Muscle layer of colon (tissue), 2 donors: Measurements from ENCODE around the gene PPWD1.
"Not testable (repeated sequence)": the region's sequence is repeated elsewhere in the genome, so short reads cannot be mapped to it uniquely, and the experiment has no call there.

ENCODE experiments used
- H3K27ac ChIP-seq: one replicate; pipeline ENCODE4 v1.7.0; 2013; ENCODE audit warnings: low read depth, mild to moderate bottlenecking, low read length, moderate library complexity
- H3K27me3 ChIP-seq, 2 donors: one replicate each; pipeline ENCODE4 v1.7.0; 2013; ENCODE audit warnings: low read length in 2 of 2, mild to moderate bottlenecking in 2 of 2; ENCODE audit not compliant: insufficient read depth in 2 of 2, control insufficient read depth in 1 of 2
- H3K36me3 ChIP-seq: one replicate; pipeline ENCODE4 v1.7.0; 2013; ENCODE audit warnings: mild to moderate bottlenecking, low read length; ENCODE audit not compliant: insufficient read depth
- H3K4me1 ChIP-seq: one replicate; pipeline ENCODE4 v1.7.0; 2013; ENCODE audit warnings: mild to moderate bottlenecking, low read length; ENCODE audit not compliant: insufficient read depth
- H3K4me3 ChIP-seq, 2 donors: one replicate each; pipeline ENCODE4 v1.7.0; 2013; ENCODE audit warnings: low read length in 2 of 2, low read depth in 1 of 2, mild to moderate bottlenecking in 1 of 2, moderate library complexity in 1 of 2
- H3K9ac ChIP-seq: one replicate; pipeline ENCODE4 v1.7.0; 2013; ENCODE audit warnings: low read length
- H3K9me3 ChIP-seq: one replicate; pipeline ENCODE4 v1.7.0; 2013; ENCODE audit warnings: mild to moderate bottlenecking, low read length
- donor health status: abdominal sarcoma.
- donor health status: Adenocarcinoma of cecum.

PPWD1 gene

DNA sequence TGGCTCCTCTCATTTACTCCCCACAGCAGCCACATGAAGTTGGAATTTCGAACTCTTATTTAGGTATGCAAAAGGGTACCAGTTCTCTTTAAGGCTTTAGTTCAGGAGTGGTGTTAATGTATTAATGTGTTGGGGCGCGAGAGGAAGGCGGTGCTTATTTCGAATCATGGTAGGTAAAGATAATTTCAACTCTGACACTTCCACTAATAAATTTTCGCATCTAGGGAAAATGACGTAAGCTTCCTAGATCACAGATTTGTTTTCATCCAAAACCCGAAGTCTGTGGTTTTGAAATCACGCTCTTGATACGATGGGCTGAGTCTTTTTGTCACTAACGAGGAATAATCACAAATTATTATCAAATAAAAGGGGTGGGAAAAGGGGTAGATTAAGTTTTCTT lies 681 bp downstream of the PPWD1 start:
- H3K4me3 ChIP-seq, result peak overlapping the region; percentile 72 to 95
- no peaks in the 10 kb centered on the region for H3K27me3 ChIP-seq
- peak overlapping the region; percentile 62 for H3K27ac ChIP-seq
- H3K9me3 ChIP-seq, result no peaks in the 10 kb centered on the region
- H3K9ac ChIP-seq, result peak overlapping the region; percentile 89
- peaks cover 16% of the 10 kb centered on the region for H3K4me1 ChIP-seq
- no peaks in the 10 kb centered on the region for H3K36me3 ChIP-seq

DNA sequence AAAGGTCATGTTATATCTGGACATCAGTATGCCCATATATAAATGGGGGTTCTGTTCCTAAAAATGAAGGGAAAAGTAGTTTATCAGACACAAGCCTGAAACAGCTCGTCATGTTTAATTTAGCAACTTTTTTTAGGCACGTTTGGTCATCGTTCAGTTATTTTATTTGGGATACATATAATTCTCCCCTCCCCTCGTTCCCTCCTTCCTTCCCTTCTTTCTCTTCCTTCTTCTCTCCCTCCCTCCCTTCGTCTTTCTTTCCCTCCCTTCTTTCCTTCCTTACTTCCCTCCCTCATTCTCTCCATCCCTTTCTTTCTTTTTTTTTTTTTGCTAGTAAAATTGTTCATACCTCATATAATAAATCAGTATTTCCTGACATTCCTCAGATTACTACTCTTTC lies 3.4 kb downstream of the PPWD1 start:
- no peaks in the 10 kb centered on the region for H3K9me3 ChIP-seq
- H3K27me3 ChIP-seq, result no peaks in the 10 kb centered on the region
- H3K9ac ChIP-seq, result no peak overlapping the region
- peaks cover 1% of the 10 kb centered on the region for H3K36me3 ChIP-seq
- H3K4me1 ChIP-seq, result peaks cover 16% of the 10 kb centered on the region
- no peak overlapping the region for H3K4me3 ChIP-seq
- H3K27ac ChIP-seq, result no peak overlapping the region

DNA sequence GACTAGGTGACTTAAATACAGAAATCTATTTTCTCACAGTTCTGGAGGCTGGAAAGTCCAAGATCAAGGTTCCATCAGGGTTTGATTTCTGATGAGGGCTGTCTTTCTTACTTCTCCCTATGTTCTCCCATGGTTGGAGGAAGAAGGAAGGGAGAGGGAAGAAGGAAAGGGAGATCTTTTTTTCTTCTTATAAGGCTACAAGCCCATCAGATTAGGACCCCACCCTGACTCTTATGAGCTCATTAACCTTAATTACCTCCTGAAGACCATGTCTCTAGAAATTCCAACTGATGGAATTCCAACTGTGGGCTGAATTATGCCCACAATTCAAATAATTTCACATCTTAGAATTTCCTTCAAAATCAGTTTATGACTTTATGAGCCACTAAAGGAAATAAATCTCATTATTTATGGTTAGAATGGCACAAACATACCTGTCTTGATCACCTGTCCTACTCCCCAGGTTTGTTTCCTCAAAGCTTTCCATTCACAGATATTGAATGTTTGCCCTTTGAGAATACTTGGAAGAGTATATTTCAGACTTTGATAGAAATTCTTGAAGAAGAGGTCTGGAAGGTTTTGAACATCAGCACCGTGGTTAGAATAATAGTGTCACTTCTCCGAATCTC lies 7.6 kb downstream of the PPWD1 start:
- H3K36me3 ChIP-seq, result peaks cover 16% of the 10 kb centered on the region

DNA sequence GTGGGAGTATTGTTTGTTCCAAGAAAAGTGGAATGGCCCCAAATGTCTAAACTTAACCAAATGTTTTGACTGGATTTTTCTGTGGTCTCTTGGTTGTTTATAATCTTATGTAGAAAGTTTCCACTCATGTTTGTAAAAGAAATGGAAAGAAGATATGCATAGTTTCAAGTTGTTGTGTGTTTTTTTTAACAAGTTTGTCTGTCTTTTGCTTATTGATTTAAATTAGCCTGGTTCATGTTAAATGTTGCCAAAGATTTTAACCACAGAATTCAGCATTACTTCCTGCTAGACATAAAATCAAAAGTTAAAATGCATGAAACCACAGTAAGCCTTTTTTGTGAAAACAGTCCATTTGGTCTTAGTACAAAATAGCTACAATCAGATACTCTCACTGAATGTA lies 14.0 kb downstream of the PPWD1 start:
- no peak overlapping the region for H3K27ac ChIP-seq
- H3K36me3 ChIP-seq, result peaks cover 30% of the 10 kb centered on the region
- no peak overlapping the region for H3K4me3 ChIP-seq
- no peaks in the 10 kb centered on the region for H3K4me1 ChIP-seq
- no peak overlapping the region for H3K9ac ChIP-seq
- no peaks in the 10 kb centered on the region for H3K9me3 ChIP-seq
- no peaks in the 10 kb centered on the region for H3K27me3 ChIP-seq

More for the DNA sequence above, 7.6 kb downstream of the PPWD1 start:
- Histone ChIP-seq H3K27ac (no peak overlapping the region), H3K4me1 (peaks cover 5% of the 10 kb centered on the region), H3K4me3 (no peak overlapping the region), H3K9ac (no peak overlapping the region), H3K9me3 (no peaks in the 10 kb centered on the region), H3K27me3 (no peaks in the 10 kb centered on the region)

DNA sequence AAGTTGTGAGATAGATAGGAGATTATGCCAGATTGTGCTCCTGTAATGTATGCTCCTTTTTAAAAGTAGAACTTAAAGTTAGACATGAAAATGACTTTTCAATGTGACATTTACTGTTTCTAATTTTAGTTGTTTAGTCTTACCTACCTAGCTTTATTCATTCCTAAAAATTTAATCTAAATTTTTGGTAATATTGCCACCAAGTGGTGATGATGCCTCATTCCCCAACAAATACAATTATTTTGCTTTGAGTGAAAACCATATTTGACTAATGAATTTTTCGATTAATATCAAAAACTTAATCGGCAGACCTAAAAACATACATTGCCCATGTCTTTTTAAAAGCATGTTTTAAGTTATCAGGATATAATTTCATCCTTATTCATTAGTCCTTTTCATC lies 25.6 kb downstream of the PPWD1 start:
- Histone ChIP-seq H3K9ac (no peak overlapping the region), H3K9me3 (no peaks in the 10 kb centered on the region), H3K27ac (no peak overlapping the region), H3K4me3 (no peak overlapping the region), H3K36me3 (peaks cover 45% of the 10 kb centered on the region), H3K27me3 (no peaks in the 10 kb centered on the region), H3K4me1 (no peaks in the 10 kb centered on the region)

DNA sequence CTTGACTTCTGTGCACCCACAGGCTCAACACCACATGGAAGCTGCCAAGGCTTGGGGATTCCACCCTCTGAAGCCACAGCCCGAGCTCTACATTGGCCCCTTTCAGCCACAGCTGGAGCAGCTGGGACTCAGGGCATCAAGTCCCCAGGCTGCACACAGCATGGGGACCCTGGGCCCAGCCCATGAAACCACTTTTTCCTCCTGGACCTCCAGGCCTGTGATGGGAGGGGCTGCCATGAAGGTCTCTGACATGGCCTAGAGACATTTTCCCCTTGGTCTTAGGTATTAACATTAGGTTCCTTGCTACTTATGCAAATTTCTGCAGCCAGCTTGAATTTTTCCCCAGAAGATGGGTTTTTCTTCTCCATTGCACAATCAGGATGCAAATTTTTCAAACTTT lies 38.7 kb downstream of the PPWD1 start:
- peaks cover 34% of the 10 kb centered on the region for H3K36me3 ChIP-seq
- not testable (repeated sequence) for H3K27ac ChIP-seq, H3K27me3 ChIP-seq, H3K9me3 ChIP-seq, H3K4me1 ChIP-seq, H3K4me3 ChIP-seq, H3K9ac ChIP-seq

DNA sequence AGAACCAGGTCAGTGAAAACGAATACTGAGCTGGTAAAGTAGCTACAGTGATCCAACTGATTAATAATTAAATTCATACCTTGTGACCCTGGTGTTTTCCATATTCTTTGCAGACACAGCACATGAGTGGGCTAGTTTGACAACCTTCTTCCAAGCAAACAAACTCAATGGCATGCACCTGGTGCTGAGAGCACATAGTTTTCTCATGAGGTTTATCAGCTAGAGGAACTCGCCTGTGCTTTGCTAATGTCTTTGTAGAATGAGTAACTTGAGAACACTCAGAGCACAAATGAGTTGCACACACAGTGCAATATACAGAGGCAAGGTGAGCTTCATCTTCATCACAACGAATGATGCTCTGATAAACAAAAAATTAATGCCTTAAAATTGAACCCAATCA lies 48.4 kb downstream of the PPWD1 start:
- Histone ChIP-seq H3K9ac (no peak overlapping the region), H3K27ac (no peak overlapping the region), H3K4me3 (no peak overlapping the region), H3K36me3 (peaks cover 65% of the 10 kb centered on the region), H3K9me3 (no peaks in the 10 kb centered on the region), H3K27me3 (no peaks in the 10 kb centered on the region), H3K4me1 (no peaks in the 10 kb centered on the region)

DNA sequence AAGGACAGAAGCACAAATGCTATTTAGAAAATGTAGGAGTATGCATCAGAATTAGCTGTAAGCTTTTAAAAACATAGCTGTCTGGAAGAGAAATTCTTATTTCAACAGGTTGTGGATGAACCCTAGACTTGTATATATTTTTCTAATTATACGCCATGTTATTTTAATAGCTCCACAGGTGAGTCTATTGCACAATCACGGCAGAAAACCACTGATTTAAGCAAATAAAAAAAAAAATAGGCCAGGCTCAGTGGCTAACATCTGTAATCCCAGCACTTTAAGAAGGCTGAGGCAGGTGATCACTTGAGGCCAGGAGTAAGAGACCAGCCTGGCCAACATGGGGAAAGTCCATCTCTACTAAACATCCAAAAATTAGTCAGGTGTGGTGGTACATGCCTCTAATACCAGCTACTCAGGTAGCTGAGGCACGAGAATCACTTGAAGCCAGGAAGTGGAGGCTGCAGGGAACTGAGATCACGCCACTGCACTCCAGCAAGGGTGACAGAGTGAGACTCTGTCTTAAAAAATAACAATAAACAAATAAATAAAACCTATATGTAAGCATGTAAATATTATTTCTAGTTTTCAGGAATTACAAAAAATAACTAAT lies 49.3 kb downstream of the PPWD1 start:
- H3K9ac ChIP-seq, result no peak overlapping the region
- H3K9me3 ChIP-seq, result no peaks in the 10 kb centered on the region
- peaks cover 58% of the 10 kb centered on the region for H3K36me3 ChIP-seq
- H3K4me1 ChIP-seq, result no peaks in the 10 kb centered on the region
- H3K27me3 ChIP-seq, result no peaks in the 10 kb centered on the region
- H3K27ac ChIP-seq, result no peak overlapping the region
- no peak overlapping the region for H3K4me3 ChIP-seq

DNA sequence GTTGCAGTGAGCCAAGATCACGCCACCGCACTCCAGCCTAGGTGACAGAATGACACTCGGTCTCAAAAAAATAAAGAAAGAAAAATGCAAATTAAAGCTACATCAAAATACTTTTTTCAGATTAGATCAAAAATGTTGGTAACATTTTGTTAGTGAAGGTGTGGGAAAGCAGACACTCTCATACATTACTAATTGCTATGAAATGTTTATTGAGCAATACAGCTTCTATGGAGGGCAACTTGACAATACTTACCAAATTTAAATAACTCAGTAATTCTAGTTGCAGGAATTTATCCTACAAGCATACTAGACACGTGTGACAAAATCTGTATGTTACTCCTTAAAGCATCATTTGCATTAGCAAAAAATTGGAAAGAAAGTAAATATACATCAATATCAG lies 56.9 kb downstream of the PPWD1 start:
- no peaks in the 10 kb centered on the region for H3K9me3 ChIP-seq
- H3K4me3 ChIP-seq, result no peak overlapping the region
- no peak overlapping the region for H3K9ac ChIP-seq
- peaks cover 14% of the 10 kb centered on the region for H3K4me1 ChIP-seq
- no peaks in the 10 kb centered on the region for H3K27me3 ChIP-seq
- H3K27ac ChIP-seq, result no peak overlapping the region
- peaks cover 8% of the 10 kb centered on the region for H3K36me3 ChIP-seq

DNA sequence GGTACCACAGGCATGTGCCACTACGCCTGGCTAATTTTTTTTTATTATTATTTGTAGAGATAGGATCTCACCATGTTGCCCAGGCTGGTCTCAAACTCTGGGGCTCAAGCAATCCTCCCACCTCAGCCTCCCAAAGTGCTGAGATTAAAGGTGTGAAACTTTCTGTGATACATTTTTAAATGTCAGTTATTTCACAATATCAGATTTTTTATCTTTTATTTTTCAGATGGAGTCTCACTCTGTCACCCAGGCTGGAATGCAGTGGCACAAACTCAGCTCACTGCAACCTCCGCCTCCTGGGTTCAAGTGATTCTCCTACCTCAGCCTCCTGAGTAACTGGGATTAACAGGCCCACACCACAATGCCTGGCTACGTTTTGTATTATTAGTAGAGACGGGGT lies 58.9 kb downstream of the PPWD1 start:
- not testable (repeated sequence) for H3K27ac ChIP-seq, H3K27me3 ChIP-seq, H3K9me3 ChIP-seq, H3K36me3 ChIP-seq, H3K9ac ChIP-seq, H3K4me3 ChIP-seq
- H3K4me1 ChIP-seq, result peaks cover 23% of the 10 kb centered on the region

DNA sequence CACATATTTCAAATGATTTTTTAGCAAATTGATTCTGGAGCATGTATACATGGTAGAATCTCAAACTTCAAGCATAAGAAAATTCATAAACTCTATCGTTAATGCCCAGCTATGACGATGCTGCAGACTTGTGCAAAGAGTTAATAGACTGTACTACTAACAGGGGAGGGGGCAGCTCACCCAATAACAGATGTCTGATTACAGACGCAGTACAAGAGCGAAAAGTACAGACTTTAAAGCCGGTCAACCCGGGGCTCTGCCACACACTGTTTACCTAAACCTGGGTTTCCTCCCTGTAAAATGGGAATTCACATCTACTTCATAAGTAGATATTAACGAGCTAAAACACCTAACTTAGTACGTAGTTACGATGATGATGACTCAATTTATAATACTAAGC lies 60.4 kb downstream of the PPWD1 start:
- H3K4me3 ChIP-seq, result peak overlapping the region; percentile 38 to 96
- peak overlapping the region; percentile 83 for H3K27ac ChIP-seq
- H3K9me3 ChIP-seq, result no peaks in the 10 kb centered on the region
- peaks cover 23% of the 10 kb centered on the region for H3K4me1 ChIP-seq
- H3K36me3 ChIP-seq, result no peaks in the 10 kb centered on the region
- no peaks in the 10 kb centered on the region for H3K27me3 ChIP-seq
- H3K9ac ChIP-seq, result peak overlapping the region; percentile 30

DNA sequence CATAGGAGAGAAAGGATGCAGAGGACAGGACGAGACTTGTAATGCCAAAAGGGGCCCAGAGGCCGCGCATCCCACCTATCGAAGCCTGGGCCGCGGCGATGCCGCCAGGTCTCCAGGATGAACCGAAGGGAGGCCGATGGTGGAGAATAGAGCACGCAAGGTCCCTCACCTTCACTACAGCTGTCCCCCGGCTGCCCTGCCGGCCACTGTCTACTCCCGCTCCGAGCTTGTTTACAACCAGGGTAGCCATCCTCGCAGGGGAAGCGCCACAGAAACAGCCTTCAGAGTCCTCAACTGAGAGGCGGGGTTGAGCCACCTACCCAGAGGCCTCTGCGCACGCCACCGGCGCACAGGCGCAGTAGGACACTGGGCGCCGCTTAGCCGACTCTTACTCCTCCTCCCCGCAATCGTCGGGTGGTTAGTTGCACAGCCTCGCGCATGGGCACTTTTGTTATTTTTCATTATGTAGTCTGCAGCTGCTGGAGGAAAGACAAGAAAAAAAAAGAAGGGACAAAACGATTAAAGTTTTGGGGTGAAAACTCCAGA lies 61.0 kb downstream of the PPWD1 start, which contains the start of gene TRIM23:
Gene TRIM23 (minus strand): TSS at position 309 of the 546 bp plus-strand sequence. CDS start 59 bp downstream, at position 250.
- H3K27ac ChIP-seq, result peak within 1 kb of the TSS; percentile 86
- H3K9ac ChIP-seq, result peak within 1 kb of the TSS; percentile 93
- no peaks in the 10 kb centered on the region for H3K36me3 ChIP-seq
- peak within 1 kb of the TSS; percentile 55 to 96 for H3K4me3 ChIP-seq
- no peaks in the 10 kb centered on the region for H3K9me3 ChIP-seq
- H3K4me1 ChIP-seq, result peaks cover 23% of the 10 kb centered on the region
- H3K27me3 ChIP-seq, result no peaks in the 10 kb centered on the region
